AG04449 (cell line): Measurements from ENCODE around the gene GLRB.

Experiments
- CTCF ChIA-PET: fragments of 350-600 bp; formaldehyde crosslinking; extraction: SDS; loops from one replicate; lab custom pipeline; 2021; ENCODE audit warnings: antibody characterized with exemption; lab: Yijun Ruan, JAX
- POLR2A ChIA-PET: fragments of 400-600, 350-600 bp; formaldehyde crosslinking; extraction: SDS; loops from one replicate; lab custom pipeline; 2020; ENCODE audit warnings: antibody characterized with exemption, inconsistent platforms; lab: Yijun Ruan, JAX
- DNase-seq: peaks from one replicate; pipeline ENCODE4 v3.0.0-alpha.2; 2010; ENCODE audit warnings: low read depth, low spot score
- H3K4me3 ChIP-seq: 2 replicates; pipeline ENCODE4 v1.5.1; 2011; ENCODE audit warnings: low read depth, mild to moderate bottlenecking, control low read depth, low read length
- CTCF ChIP-seq: IDR thresholded peaks from one replicate; pipeline ENCODE4 v1.5.1; 2011; ENCODE audit warnings: mild to moderate bottlenecking, moderate library complexity, low read length, control low read depth, inconsistent platforms; ENCODE audit not compliant: insufficient read depth; ENCODE audit errors: missing control alignments

Gene GLRB

DNA sequence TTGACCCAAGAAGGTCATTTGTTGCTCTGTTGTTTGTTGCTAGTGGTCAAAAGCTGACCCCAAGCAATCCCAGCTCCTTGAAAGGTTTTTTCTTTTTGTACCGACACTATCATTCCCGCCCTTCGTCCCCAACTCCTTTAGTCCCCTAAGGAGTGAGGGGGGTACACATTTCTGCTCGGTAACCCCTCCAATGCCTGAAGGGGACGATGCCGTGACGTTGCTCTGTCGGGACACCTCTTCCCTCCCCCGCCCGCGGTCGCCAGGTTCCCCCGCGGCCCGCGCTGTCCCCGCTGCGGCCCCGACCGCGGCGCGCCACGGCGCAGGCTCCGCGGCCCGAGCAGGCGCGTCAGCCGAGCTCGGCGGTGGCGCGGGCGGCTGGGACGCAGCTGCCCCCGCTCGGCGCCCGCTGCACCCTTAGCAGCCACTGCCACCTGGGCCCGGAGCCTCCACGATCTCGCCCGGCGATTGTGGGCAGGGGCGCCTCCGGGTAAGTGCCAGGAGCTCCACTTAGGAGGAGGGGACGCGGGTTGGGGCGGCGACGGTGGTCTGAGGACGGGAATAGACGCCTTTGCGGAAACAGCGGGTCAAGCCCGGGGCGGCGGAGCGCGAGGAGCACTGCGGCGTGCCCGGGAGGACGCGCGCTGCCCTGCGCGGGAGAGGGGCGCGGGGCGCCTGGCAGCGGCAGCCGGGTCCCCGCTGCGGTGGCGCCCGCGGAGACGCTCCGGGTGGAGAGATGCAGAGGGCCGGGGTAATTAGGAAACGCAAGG, at the start of gene GLRB:
GLRB (plus strand) TSS at position 340 of the 767 bp plus-strand sequence. CDS start 1,875 bp downstream, outside the sequence.
- ChIA-PET CTCF (interaction anchor here (0.7 to 0.9 kb wide), 3 partner anchors 13 to 103 kb away, joined by 3 read pairs; no protein-coding TSS in a partner anchor), POLR2A (no interaction called here)
- no peak for TF ChIP-seq CTCF
- peak within 1 kb of the TSS; percentile 73 for H3K4me3 ChIP-seq
- DNase-seq = no peak

DNA sequence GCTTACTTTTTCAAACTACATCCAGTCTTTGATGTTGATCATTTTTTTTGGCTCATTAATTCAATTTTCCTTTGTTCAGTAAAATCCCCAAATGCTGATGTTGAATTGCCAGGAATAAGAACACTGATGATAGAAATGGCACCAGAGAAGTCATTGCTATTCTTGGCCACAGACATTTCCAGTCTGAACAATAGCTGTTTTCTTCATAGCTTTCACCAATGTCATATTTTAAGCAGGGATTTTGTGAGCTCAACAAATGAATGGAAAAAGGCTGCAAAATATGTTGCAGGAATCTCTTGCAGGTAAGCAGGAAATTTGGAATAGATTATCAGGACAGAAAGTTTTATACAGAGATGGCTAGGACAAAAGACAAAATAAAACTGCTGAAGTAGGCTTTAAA, 40.5 kb upstream of the GLRB start:
- ChIA-PET CTCF (interaction anchor here (1.2 to 2.2 kb wide), 4 partner anchors 9 to 67 kb away, joined by 3 to 31 read pairs (median 5); no protein-coding TSS in a partner anchor), POLR2A (no interaction called here)
- no peak for TF ChIP-seq CTCF
- H3K4me3 ChIP-seq = no peak overlapping the region
- DNase-seq = no peak

GRCh38 chr4:157040405-157040804, 35.5 kb upstream of the GLRB start:
- no peak for TF ChIP-seq CTCF
- POLR2A ChIA-PET = no interaction called here
- CTCF ChIA-PET = interaction anchor here (1.0 to 1.5 kb wide), 2 partner anchors 11 to 63 kb away, joined by 4 to 5 read pairs; no protein-coding TSS in a partner anchor
- no peak overlapping the region for H3K4me3 ChIP-seq
- no peak for DNase-seq

DNA sequence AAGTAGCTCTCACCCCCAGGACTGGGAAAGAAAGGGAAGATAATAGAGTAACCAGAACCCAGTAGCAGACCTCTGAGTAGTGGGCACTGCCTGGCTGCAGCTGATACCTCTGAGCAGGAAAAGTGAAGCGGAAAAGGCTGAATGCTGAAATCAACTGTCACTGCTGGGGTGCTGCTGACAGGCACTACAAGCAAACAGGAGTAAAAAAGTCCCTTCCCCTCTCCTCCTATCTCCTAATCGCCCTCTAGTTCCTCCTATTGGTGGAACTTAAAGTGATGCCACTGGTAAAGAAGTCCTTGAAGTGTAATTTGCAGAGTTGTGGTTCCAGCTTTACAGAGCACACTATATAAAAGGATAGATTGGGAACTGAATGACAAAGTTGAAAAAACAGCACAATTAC, 32.8 kb upstream of the GLRB start:
- no peak for DNase-seq
- H3K4me3 ChIP-seq = no peak overlapping the region

DNA sequence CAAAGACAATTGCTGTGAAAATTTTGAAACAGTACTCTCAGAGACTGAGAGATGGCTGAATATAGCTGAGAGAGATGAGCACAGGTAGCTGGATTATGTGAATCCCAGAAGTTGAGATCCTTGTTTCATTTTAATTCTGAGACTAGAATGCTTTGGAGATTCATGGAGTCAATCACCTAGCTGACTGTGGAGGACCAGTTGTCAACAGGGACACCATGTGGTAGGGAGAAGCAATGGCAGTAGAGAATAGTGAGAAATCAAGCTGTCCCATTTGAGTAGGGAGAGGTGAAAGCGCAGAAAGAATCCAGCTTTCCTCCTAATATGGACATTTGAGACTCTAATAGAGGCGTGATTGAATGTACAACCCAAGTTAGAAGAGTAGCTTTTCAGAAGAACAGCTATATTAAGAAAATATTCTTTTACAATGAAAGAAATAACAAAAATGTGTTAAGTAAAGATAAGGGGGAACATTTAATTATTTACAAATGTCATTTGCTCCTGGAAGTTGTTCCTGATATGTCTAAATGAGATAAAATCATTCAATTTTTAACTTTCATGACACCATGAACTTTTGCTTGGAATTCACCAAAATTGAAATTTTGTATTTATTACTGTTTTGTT, 30.3 kb upstream of the GLRB start:
- ChIA-PET POLR2A (interaction anchor here (1.3 kb wide), 1 partner anchor 75 kb away, joined by 8 read pairs; the partner anchor contains the start of gene PDGFC), CTCF (interaction anchor here (0.6 to 4.0 kb wide), 54 partner anchors 11 to 932 kb away, joined by 3 to 50 read pairs (median 4); partner anchors contain the start of gene PDGFC)
- peak; percentile 17 for DNase-seq
- peak; percentile 87 for TF ChIP-seq CTCF
- H3K4me3 ChIP-seq = no peak overlapping the region

More for the DNA sequence above, 32.8 kb upstream of the GLRB start:
- ChIA-PET CTCF (interaction anchor here (0.5 to 4.0 kb wide), 7 partner anchors 8 to 570 kb away, joined by 3 to 44 read pairs (median 22); partner anchors contain the start of gene PDGFC), POLR2A (no interaction called here)
- TF ChIP-seq CTCF = peak; percentile 25

DNA sequence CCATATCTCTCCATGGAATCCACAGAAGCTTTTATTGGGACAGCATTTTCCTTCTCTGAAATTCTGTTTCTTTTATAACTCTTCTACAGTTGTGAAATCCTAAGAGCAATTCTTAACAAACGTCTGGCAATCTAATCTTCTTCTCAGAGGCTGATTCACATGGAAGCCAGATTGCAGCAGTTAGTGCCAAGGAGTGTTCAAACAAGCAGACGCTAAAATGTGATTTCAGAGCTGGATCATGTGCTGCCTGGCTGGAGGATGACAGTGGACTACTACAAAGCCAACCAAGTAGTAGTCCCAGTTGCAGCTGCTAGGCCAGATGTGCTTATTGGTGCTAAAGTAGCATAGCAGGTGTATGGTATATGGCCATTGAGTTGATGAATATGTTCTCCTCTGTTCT, 27.7 kb upstream of the GLRB start:
- POLR2A ChIA-PET = no interaction called here
- no peak for TF ChIP-seq CTCF
- no peak overlapping the region for H3K4me3 ChIP-seq
- DNase-seq = peak; percentile 51
- CTCF ChIA-PET = interaction anchor here (0.9 to 1.4 kb wide), 6 partner anchors 26 to 878 kb away, joined by 3 to 5 read pairs (median 3); no protein-coding TSS in a partner anchor
